ENCODE data around the gene PRDX2. TPM values are rescaled to one million over a fixed set of nuclear protein-coding genes. Genes with fewer than 3 reads are reported as not detected.

The PRDX2 gene
- total and polyA plus RNA-seq, 2 donors (not counting 3 experiments of a cell fraction or from before 2014, with no cell fraction given) = 247 to 492 TPM

DNA sequence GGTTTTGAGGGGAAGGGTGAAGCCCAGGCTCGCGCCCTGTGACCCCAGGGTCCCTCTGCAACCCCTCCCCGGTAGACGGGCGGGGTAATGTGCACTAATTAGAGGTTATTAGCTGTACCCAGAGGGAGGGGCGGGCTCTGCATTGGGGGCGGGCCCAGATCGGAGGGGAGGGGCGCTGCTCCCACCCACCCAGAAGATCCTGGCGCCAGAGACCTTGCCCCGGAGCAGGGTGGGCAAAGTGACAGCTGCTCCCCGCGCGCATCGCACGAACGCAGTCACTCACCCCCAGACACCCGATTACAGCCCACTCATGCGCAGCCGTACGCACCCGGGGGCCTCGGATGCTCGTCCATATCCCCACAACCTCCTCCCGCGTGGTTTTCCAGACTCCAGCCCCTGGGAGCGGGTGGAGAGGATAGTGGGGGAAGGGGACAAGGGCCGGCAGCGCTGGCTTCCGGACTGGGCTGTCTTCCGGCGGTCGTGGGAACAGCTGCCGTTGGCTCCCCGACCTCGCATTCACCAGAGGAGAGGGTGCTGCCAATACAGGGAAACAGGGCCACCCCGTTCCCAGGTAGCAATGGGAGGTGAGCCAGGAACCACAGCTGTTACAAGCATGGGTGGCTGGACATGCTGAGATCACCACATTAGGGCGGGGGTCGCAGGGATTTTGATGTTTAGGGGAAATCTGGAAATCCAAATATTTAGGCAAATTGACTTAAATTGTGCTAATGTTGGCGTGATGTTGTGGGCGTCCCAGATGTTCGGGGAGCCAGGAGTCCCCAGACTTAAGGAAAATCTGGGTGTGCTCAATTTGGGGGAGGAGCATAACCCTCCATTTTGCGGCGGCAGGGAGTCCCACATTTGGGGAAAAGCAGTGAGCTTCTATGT is 23.3 kb downstream of the PRDX2 start:
- H3K4me3 ChIP-seq (replicated peaks in 1 of 3; ENCODE audit: insufficient read depth in 1 of 3, low read depth in 1 of 3, low read length in 3 of 3) = peak overlapping the region; percentile 14 to 57 (median 51)
- DNase-seq (ENCODE audit: low read depth, low spot score) (peak; percentile 73), FAIRE-seq (peak; percentile 73)
- no peaks in the 10 kb centered on the region for H3K27me3 ChIP-seq (ENCODE audit: control insufficient read depth in 2 of 2, insufficient read depth in 2 of 2, low read length in 2 of 2)
- POLR2A ChIA-PET = interaction anchor here (0.9 to 5.2 kb wide), 4 partner anchors 11 to 20 kb away, joined by 3 to 94 read pairs (median 4); partner anchors contain the start of gene JUNB
- H3K4me1 ChIP-seq (ENCODE audit: control insufficient read depth, extremely low read depth, insufficient read depth, low read length) = peaks cover 25% of the 10 kb centered on the region
- CTCF ChIA-PET = interaction anchor here (0.9 to 10.3 kb wide), 12 partner anchors 9 to 188 kb away, joined by 3 to 387 read pairs (median 4); partner anchors contain the start of genes GET3, JUNB, PRDX2 and THSD8
- H3K4me2 ChIP-seq (ENCODE audit: insufficient read depth, low read length) = peak overlapping the region; percentile 57
- no peaks in the 10 kb centered on the region for H3K79me2 ChIP-seq (ENCODE audit: control insufficient read depth, insufficient read depth, low read length)
- peak overlapping the region; percentile 82 for H3K27ac ChIP-seq (ENCODE audit: insufficient read depth, low read depth, low read length)
- TSS peak; percentile 59 for BruUV-seq (replicated peaks)
- TF ChIP-seq, protein P1, sequence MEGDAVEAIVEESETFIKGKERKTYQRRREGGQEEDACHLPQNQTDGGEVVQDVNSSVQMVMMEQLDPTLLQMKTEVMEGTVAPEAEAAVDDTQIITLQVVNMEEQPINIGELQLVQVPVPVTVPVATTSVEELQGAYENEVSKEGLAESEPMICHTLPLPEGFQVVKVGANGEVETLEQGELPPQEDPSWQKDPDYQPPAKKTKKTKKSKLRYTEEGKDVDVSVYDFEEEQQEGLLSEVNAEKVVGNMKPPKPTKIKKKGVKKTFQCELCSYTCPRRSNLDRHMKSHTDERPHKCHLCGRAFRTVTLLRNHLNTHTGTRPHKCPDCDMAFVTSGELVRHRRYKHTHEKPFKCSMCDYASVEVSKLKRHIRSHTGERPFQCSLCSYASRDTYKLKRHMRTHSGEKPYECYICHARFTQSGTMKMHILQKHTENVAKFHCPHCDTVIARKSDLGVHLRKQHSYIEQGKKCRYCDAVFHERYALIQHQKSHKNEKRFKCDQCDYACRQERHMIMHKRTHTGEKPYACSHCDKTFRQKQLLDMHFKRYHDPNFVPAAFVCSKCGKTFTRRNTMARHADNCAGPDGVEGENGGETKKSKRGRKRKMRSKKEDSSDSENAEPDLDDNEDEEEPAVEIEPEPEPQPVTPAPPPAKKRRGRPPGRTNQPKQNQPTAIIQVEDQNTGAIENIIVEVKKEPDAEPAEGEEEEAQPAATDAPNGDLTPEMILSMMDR (IDR thresholded peaks at IDR 0.05; ENCODE audit: extremely low read depth in 1 of 2, insufficient read depth in 1 of 2, low read depth in 1 of 2, low read length in 2 of 2) = no peak
- TF ChIP-seq MYC (IDR thresholded peaks at IDR 0.05; ENCODE audit: low read depth, low read length) = no peak
- TF ChIP-seq POLR2A (IDR thresholded peaks at IDR 0.05; ENCODE audit: low read depth, low read length) = no peak
- TF ChIP-seq GATA2 (IDR thresholded peaks at IDR 0.05; ENCODE audit: insufficient read depth, insufficient read length, low read depth, low read length) = no peak
- TF ChIP-seq EZH2 (IDR thresholded peaks at IDR 0.05; ENCODE audit: borderline replicate concordance, low read depth, low read length, severe bottlenecking) = no peak
- no peak for TF ChIP-seq POLR2AphosphoS5 (IDR thresholded peaks at IDR 0.05; ENCODE audit: insufficient read depth, low read depth, low read length)
- no peak for TF ChIP-seq JUN (IDR thresholded peaks at IDR 0.05; ENCODE audit: borderline replicate concordance, insufficient read depth, insufficient read length, low read depth)
- no peak for TF ChIP-seq FOS (IDR thresholded peaks at IDR 0.05; ENCODE audit: borderline replicate concordance, insufficient read depth, low read length)
- TF ChIP-seq MAX (IDR thresholded peaks at IDR 0.05; ENCODE audit: insufficient read depth, insufficient read length) = no peak
- H3K9me3 ChIP-seq (replicated peaks; ENCODE audit: control insufficient read depth, insufficient read depth, low read length) = no peaks in the 10 kb centered on the region
- H2AFZ ChIP-seq (ENCODE audit: low read depth, low read length) = peak overlapping the region; percentile 75
- peak overlapping the region; percentile 52 for H3K9ac ChIP-seq (replicated peaks; ENCODE audit: extremely low read depth, insufficient read depth, low read length)
- no peaks in the 10 kb centered on the region for H3K36me3 ChIP-seq (ENCODE audit: control insufficient read depth in 2 of 2, extremely low read depth in 1 of 2, insufficient read depth in 2 of 2, low read length in 2 of 2)
- H3K9me1 ChIP-seq (replicated peaks; ENCODE audit: control insufficient read depth, extremely low read depth, insufficient read depth, low read length) = no peaks in the 10 kb centered on the region
- no peaks in the 10 kb centered on the region for H4K20me1 ChIP-seq (replicated peaks; ENCODE audit: control insufficient read depth, extremely low read depth, insufficient read depth, low read length)
- intact Hi-C loops (cut with micrococcal nuclease) (no loop called here), dilution Hi-C loops (cut with MboI; ENCODE audit: extremely low pct_ligation_motif_present, low sequenced_read_pairs) (no loop called here)

All from endothelial cell of umbilical vein (primary cell).